Neural progenitor cell (in vitro differentiated cells): ENCODE measurements around the gene CRACR2B. TPM values are rescaled to one million over a fixed set of nuclear protein-coding genes. Genes with fewer than 3 reads are reported as not detected.

ENCODE experiments used
- DNase-seq: peaks from one replicate; pipeline ENCODE4 v3.0.0-alpha.2; 2016; ENCODE audit warnings: low spot score
- H2AFZ ChIP-seq: fragments of 200-600 bp; sonication (generic); replicated peaks from 2 replicates; pipeline ENCODE4 v1.6.1; 2016; ENCODE audit warnings: antibody characterized with exemption
- H3F3A ChIP-seq: fragments of 200-600 bp; sonication (generic); 2 replicates; pipeline ENCODE4 v1.6.1; 2016; ENCODE audit warnings: antibody characterized with exemption, low read depth
- H3K27ac ChIP-seq: fragments of 200-600 bp; sonication (generic); 2 replicates; pipeline ENCODE4 v1.5.1; 2016; ENCODE audit warnings: mild to moderate bottlenecking
- H3K27me3 ChIP-seq: fragments of 200-600 bp; sonication (generic); 2 replicates; pipeline ENCODE4 v1.6.1; 2016; ENCODE audit warnings: mild to moderate bottlenecking, moderate library complexity
- H3K36me3 ChIP-seq: fragments of 200-600 bp; sonication (generic); 2 replicates; pipeline ENCODE4 v1.5.1; 2016
- H3K4me1 ChIP-seq: fragments of 200-600 bp; sonication (generic); 2 replicates; pipeline ENCODE4 v1.6.1; 2016; ENCODE audit warnings: mixed run types
- H3K4me2 ChIP-seq: fragments of 200-600 bp; sonication (generic); 2 replicates; pipeline ENCODE4 v1.6.1; 2016
- H3K4me3 ChIP-seq: fragments of 200-600 bp; sonication (generic); 2 replicates; pipeline ENCODE4 v1.5.1; 2016
- H3K79me2 ChIP-seq: fragments of 200-600 bp; sonication (generic); 2 replicates; pipeline ENCODE4 v1.6.1; 2016; ENCODE audit warnings: low read depth
- H3K9ac ChIP-seq: fragments of 200-600 bp; sonication (generic); 2 replicates; pipeline ENCODE4 v1.6.1; 2016
- H3K9me3 ChIP-seq: fragments of 200-600 bp; sonication (generic); 2 replicates; pipeline ENCODE4 v1.5.1; 2016; ENCODE audit warnings: low read depth
- H4K20me1 ChIP-seq: fragments of 200-600 bp; sonication (generic); 2 replicates; pipeline ENCODE4 v1.6.1; 2016; ENCODE audit warnings: low read depth
- H3K27ac Mint-ChIP-seq: 3 replicates; pipeline ENCODE4 v1.8.0; 2021; ENCODE audit warnings: mixed read lengths
- H3K27me3 Mint-ChIP-seq: 2 replicates; pipeline ENCODE4 v1.8.0; 2022; ENCODE audit warnings: low read depth, mild to moderate bottlenecking, inconsistent platforms, moderate library complexity, mixed read lengths; ENCODE audit not compliant: insufficient read depth
- H3K36me3 Mint-ChIP-seq: 3 replicates; pipeline ENCODE4 v1.8.0; 2021; ENCODE audit warnings: mixed read lengths
- H3K4me1 Mint-ChIP-seq: 3 replicates; pipeline ENCODE4 v1.8.0; 2021; ENCODE audit warnings: mixed read lengths
- H3K4me3 Mint-ChIP-seq: 3 replicates; pipeline ENCODE4 v1.8.0; 2021; ENCODE audit warnings: mild to moderate bottlenecking, moderate library complexity, mixed read lengths
- H3K9me3 Mint-ChIP-seq: 3 replicates; pipeline ENCODE4 v1.8.0; 2020; ENCODE audit warnings: mixed read lengths
- EZH2 ChIP-seq: fragments of 200-600 bp; sonication (generic); IDR thresholded peaks from 2 replicates; pipeline ENCODE4 v1.6.1; 2017; ENCODE audit warnings: antibody characterized with exemption, mild to moderate bottlenecking, moderate library complexity
- EZH2phosphoT487 ChIP-seq: fragments of 200-600 bp; sonication (generic); IDR thresholded peaks from 2 replicates; pipeline ENCODE4 v1.6.1; 2017; ENCODE audit warnings: antibody characterized with exemption
- total RNA-seq: library from RNA; depleted of rRNA; stranded (reverse); fragments of >200 nt; gene quantifications from 2 replicates; pipeline ENCODE4 v1.2.3, GENCODE V29; 2015; ENCODE audit warnings: low replicate concordance
- TF ChIP-seq, protein P1 (sequence below): fragments of 200-600 bp; sonication (generic); IDR thresholded peaks from 2 replicates; pipeline ENCODE4 v1.5.1; 2017; ENCODE audit warnings: antibody characterized with exemption, mild to moderate bottlenecking

CRACR2B gene
- total RNA-seq, 1 donor from 2014 or later: 3.9 TPM

DNA sequence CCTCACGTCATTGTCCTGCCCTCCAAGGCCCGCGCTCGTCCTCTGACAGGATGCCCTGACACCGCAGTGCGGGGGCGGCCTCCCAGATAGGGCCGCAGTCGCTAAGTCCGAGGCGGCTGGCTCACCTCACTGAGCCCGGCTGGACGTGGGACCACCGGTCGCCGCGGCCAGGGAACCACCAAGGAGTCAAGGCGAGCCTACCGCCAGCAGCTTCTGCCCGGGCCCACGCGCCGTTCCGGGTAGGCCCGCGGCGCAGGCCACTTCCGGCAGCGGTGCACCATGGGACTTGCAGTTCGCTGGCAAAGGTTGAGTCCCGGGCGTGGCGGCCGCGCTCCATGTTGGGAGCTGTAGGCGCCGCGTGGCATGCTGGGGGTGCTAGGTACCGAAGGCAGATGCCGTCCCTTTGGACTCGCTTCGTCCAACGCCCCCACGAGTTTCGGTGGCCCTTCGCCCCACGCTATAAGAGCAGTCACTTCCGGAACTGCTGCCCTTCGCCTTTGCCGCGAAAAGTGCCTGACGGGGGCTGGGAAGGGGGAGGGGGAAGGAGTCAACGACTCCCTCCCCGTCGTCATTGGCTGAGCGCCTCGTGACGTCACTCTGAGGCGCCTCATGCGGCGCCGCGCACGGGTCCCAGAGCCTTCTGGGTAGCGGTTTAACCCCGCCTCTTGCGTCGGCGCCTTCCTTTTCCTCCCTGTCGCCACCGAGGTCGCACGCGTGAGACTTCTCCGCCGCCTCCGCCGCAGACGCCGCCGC, 18.3 kb upstream of the CRACR2B start, which contains the start of gene RPLP2:
RPLP2 (plus strand) TSS at position 681 of the 753 bp plus-strand sequence. CDS start 268 bp downstream, outside the sequence.
- Histone ChIP-seq H3K27ac (peak within 1 kb of the TSS; percentile 85), H3K9me3 (no peaks in the 10 kb centered on the region), H4K20me1 (peaks cover 24% of the 10 kb centered on the region), H2AFZ (peak within 1 kb of the TSS; percentile 97), H3K4me2 (peak within 1 kb of the TSS; percentile 90), H3K79me2 (peaks cover 47% of the 10 kb centered on the region), H3K36me3 (peaks cover 3% of the 10 kb centered on the region), H3F3A (peaks cover 62% of the 10 kb centered on the region), H3K27me3 (no peaks in the 10 kb centered on the region), H3K4me3 (peak within 1 kb of the TSS; percentile 86), H3K9ac (peak within 1 kb of the TSS; percentile 91), H3K4me1 (peaks cover 15% of the 10 kb centered on the region)
- peak within 1 kb of the TSS; percentile 94 for H3K4me3 Mint-ChIP-seq
- peak; percentile 99 for DNase-seq
- peaks cover 3% of the 10 kb centered on the region for H3K27me3 Mint-ChIP-seq
- no peaks in the 10 kb centered on the region for H3K9me3 Mint-ChIP-seq
- H3K36me3 Mint-ChIP-seq: peaks cover 11% of the 10 kb centered on the region
- peaks cover 27% of the 10 kb centered on the region for H3K4me1 Mint-ChIP-seq
- H3K27ac Mint-ChIP-seq: peak within 1 kb of the TSS; percentile 95
- TF ChIP-seq EZH2: no peak
- TF ChIP-seq, protein P1, sequence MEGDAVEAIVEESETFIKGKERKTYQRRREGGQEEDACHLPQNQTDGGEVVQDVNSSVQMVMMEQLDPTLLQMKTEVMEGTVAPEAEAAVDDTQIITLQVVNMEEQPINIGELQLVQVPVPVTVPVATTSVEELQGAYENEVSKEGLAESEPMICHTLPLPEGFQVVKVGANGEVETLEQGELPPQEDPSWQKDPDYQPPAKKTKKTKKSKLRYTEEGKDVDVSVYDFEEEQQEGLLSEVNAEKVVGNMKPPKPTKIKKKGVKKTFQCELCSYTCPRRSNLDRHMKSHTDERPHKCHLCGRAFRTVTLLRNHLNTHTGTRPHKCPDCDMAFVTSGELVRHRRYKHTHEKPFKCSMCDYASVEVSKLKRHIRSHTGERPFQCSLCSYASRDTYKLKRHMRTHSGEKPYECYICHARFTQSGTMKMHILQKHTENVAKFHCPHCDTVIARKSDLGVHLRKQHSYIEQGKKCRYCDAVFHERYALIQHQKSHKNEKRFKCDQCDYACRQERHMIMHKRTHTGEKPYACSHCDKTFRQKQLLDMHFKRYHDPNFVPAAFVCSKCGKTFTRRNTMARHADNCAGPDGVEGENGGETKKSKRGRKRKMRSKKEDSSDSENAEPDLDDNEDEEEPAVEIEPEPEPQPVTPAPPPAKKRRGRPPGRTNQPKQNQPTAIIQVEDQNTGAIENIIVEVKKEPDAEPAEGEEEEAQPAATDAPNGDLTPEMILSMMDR: no peak
- TF ChIP-seq EZH2phosphoT487: no peak

DNA sequence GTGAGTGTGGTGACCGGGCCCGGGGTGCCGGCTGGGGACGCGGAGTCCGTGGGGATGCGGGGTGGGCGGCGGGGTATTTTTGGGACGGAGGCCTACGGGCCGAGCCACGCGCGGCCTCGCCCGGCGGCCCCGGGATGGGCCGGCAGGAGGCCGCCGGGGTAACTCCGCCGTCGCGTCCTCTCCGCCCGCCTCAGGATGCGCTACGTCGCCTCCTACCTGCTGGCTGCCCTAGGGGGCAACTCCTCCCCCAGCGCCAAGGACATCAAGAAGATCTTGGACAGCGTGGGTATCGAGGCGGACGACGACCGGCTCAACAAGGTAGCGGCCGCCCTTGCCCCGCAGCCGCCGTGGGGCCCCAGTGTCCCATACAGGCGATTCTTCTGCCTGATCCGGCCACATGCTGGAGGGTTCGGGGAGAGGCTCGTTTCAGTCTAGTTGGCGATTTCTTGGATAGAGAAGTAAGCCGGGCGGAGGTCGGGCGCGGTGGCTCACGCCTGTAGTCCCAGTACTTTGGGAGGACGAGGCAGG, 17.6 kb upstream of the CRACR2B start:
- peaks cover 24% of the 10 kb centered on the region for H4K20me1 ChIP-seq
- Mint-ChIP-seq H3K9me3 (no peaks in the 10 kb centered on the region), H3K4me3 (peak overlapping the region; percentile 94), H3K27me3 (peaks cover 5% of the 10 kb centered on the region), H3K27ac (no peak overlapping the region), H3K4me1 (peaks cover 27% of the 10 kb centered on the region), H3K36me3 (peaks cover 11% of the 10 kb centered on the region)
- H3F3A ChIP-seq: peaks cover 65% of the 10 kb centered on the region
- no peak for DNase-seq
- H3K4me1 ChIP-seq: peaks cover 15% of the 10 kb centered on the region
- no peaks in the 10 kb centered on the region for H3K27me3 ChIP-seq
- H3K79me2 ChIP-seq: peaks cover 44% of the 10 kb centered on the region
- H3K9ac ChIP-seq: peak overlapping the region; percentile 91
- peak overlapping the region; percentile 90 for H3K4me2 ChIP-seq
- H3K36me3 ChIP-seq: peaks cover 3% of the 10 kb centered on the region
- TF ChIP-seq, protein P1: no peak
- no peak for TF ChIP-seq EZH2
- TF ChIP-seq EZH2phosphoT487: no peak
- peak overlapping the region; percentile 86 for H3K4me3 ChIP-seq
- H2AFZ ChIP-seq: no peak overlapping the region
- H3K9me3 ChIP-seq: no peaks in the 10 kb centered on the region
- H3K27ac ChIP-seq: no peak overlapping the region

DNA sequence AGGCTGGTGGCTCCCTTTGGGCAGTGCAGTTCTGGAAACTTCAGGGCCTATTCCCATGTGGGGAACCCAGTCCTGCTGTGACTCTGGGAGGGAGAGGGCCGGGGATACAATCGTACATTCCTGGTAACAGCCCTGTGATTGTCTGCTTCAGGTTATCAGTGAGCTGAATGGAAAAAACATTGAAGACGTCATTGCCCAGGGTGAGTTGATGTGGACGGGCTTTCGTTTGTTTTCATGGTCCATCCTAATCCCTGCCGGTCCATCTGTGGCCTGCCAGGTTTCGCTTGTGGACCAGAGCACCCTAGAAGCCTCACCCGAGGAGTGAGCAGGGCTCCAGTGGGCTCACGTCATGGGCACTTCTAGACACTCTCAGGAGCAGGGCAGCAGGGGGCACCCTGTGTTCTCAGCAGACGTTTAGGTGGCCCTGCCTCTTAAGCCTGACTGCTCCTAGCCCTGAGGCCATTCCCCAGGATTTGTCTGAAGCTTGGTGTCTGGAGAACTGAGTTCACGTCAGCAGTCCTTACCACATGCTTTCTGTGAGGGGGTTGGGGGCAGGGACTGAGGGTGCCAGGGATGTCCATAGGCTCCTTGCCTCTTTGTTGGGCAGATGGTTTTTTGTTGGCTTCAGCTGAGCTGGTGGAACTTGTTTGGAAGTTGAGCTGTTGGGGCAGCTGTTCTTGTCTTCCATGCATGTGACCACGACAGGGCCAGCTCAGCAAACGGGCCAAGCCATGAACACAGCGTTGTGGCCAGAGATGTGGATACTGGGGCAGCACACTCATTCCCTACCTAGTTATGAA, 16.1 kb upstream of the CRACR2B start:
- Mint-ChIP-seq H3K36me3 (peaks cover 13% of the 10 kb centered on the region), H3K4me3 (peak overlapping the region; percentile 91), H3K27me3 (peaks cover 5% of the 10 kb centered on the region), H3K9me3 (no peaks in the 10 kb centered on the region), H3K27ac (no peak overlapping the region), H3K4me1 (peaks cover 21% of the 10 kb centered on the region)
- H3K79me2 ChIP-seq: peaks cover 44% of the 10 kb centered on the region
- H3K9me3 ChIP-seq: no peaks in the 10 kb centered on the region
- no peak overlapping the region for H3K27ac ChIP-seq
- H3K4me3 ChIP-seq: peak overlapping the region; percentile 86
- H3K4me1 ChIP-seq: peaks cover 15% of the 10 kb centered on the region
- H3K36me3 ChIP-seq: peaks cover 3% of the 10 kb centered on the region
- peaks cover 60% of the 10 kb centered on the region for H3F3A ChIP-seq
- H3K27me3 ChIP-seq: no peaks in the 10 kb centered on the region
- no peak overlapping the region for H3K9ac ChIP-seq
- no peak overlapping the region for H2AFZ ChIP-seq
- TF ChIP-seq, protein P1: no peak
- TF ChIP-seq EZH2 (no peak), EZH2phosphoT487 (no peak)
- peaks cover 24% of the 10 kb centered on the region for H4K20me1 ChIP-seq
- no peak for DNase-seq
- peak overlapping the region; percentile 90 for H3K4me2 ChIP-seq
